Purkinje cell (primary cell): ENCODE results near the gene CCDC149. TPM values are rescaled to one million over a fixed set of nuclear protein-coding genes. Genes with fewer than 3 reads are reported as not detected.

Source experiments
- polyA plus RNA-seq: library from polyadenylated mRNA; unstranded; fragments of >200 nt; fragmentation: Nextera tagmentation; gene quantifications from 2 replicates; pipeline ENCODE4 v1.2.1, GENCODE V29; 2014

The CCDC149 gene
- 2.2 TPM in 2 replicates for polyA plus RNA-seq

GRCh38 chr4:24912252-24913118 lies at the start of gene CCDC149:
Gene CCDC149, minus strand, starts transcription at chr4:24913042. Its CDS starts 178 bp downstream, at chr4:24912864.

GRCh38 chr4:24794916-24795665 lies 117.8 kb downstream of the CCDC149 start, which contains the start of gene SOD3:
Gene SOD3, plus strand, starts transcription at chr4:24795573. Its CDS starts 3,949 bp downstream, at chr4:24799522.

Other genes starting within 250 kb of the CCDC149 start
- gene SOD3, start 117.5 kb downstream of the CCDC149 start, polyA plus RNA-seq: not detected in 2 replicates
- 0.54 and 0.90 TPM in 2 replicates for gene LGI2, start 117.9 kb upstream of the CCDC149 start, polyA plus RNA-seq
- 1.4 and 4.0 TPM in 2 replicates for gene SEPSECS, start 247.4 kb upstream of the CCDC149 start, polyA plus RNA-seq